HG03045 (cell line): ENCODE measurements around the gene MPST.
"Not testable (repeated sequence)": the region's sequence is repeated elsewhere in the genome, so short reads cannot be mapped to it uniquely, and the experiment has no call there.

Source experiments
- ATAC-seq: cut with Tn5 transposase; IDR thresholded peaks from one replicate; pipeline ENCODE4 v1.9.1; 2021; ENCODE audit warnings: mild to moderate bottlenecking, moderate library complexity; ENCODE audit not compliant: unreplicated experiment

The MPST gene

DNA sequence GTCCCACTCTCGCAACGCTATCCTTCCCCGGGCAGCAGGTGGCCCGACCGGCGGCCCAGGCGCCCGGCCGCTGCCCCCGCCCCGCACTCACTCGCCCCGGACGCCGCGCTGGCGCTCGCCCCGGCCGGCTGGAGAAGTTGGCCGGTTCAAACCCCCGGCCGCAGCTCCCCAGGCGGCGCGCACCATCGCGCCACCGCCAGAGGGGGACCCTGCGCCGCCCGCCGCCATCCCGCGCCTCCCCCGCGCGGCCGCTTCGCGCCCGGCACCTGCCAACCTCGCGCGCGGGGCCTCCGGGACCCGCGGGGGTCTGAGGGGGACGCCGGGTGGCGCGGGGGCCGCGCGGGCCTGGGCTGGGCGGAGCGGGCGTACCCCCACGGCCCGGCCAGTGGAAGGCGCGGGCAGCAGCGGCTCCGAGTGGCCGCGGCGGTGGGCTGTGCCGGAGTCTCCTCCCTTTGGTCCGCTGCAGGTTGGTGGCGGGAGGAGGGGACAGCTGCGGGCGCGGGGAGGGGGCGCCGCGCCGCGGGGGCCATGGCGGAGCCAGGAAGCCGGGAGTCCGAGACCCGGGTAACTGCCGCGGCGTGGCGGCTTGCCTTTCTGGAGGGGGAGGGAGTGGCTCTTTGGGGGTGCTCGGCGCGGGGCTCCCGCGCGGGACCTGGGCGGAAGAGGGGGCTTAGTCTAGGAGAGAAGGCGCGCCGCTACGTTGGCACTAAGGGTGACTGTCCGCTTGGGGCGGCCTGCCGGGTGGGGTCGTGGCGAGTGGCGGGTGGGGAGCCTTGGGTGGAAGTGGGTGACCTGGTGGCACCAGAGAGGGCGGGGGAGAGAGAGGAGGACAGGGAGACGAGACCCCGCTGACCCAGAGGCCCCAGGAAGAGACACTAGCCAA lies at the start of gene MPST, which contains the start of gene TST:
TSS of gene MPST (plus strand) at position 434 of the 883 bp plus-strand sequence. CDS start at position 529, 95 bp downstream.
TSS of gene TST (minus strand) at position 139 of the 883 bp plus-strand sequence. CDS start 715 bp downstream, outside the sequence.
- no peak for ATAC-seq

DNA sequence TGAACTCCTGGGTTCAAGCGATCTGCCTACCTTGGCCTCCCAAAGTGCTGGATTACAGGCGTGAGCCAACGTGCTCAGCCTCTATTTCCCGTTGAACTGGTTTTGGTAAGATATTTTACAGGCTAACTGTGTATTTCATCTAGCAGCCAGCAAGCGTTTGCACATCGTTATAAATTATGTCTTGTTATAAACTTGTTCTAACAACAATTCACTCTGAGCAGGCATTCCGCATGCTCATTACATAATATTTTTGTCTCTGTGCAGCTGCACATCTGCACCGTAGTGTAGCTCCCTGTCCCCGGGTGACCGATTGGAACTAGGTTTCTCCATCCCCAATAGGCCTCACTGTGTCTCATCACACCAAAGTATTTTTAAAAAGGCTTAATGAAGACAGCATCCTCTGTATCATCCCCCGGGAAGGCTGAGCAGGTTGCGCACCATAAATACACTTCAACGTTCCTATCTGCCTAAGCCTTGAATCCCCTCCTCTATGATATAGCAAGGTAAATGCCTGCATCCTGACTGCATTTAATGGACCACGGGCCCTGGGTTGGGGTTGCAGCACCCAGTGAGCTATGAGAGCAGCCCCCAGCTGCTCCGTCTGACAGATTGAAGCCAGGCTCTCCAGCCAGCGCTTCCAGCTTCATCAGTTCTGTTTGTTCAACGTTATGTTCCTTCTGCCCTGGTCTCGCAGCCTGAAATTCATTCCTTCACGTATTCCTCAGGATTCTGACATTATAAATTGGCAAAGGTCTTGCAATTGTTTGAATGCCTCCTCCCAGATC lies 48.0 kb upstream of the MPST start:
- ATAC-seq, result no peak

DNA sequence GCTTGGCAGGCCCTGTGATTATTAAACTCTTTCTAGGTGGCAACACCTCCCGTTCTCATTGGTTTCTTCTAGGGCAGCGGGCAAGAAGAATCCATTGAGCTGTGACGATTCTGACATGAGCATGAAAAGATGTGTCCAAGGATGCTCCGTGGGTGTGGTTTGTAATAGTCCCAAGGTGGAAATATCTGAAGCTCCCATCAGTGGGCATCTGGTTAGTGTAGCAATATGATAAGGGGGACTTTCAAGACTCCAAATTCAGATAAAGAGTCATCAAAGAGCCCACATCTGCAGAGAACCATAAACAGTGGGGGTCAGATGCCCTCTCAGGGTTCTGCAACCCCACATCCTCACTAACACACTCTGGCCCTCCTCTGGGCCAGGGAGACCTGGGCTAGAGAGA lies 42.9 kb upstream of the MPST start:
- no peak for ATAC-seq

DNA sequence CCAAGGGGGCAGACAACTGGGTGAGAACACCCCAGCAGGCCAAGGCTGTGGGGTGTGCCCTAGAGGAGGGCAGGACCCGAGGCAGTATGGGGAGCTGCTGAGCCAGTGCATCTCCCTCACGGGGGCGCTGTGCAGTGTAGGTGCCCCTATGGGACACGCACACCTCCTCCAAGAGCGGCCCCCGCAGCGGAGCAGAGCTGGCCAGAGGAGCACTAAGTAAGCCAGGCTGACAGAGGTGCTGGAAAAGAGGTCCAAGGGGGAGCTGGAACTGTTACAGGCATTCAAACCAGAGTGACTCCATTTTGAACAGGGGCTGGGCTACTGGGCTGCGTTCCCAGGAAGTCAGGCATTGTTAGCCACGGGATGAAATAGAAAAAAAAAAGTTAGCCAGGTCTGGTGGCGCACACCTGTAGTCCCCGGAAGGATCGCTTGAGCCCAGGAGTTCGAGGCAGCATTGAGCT lies 42.1 kb upstream of the MPST start:
- ATAC-seq, result no peak

DNA sequence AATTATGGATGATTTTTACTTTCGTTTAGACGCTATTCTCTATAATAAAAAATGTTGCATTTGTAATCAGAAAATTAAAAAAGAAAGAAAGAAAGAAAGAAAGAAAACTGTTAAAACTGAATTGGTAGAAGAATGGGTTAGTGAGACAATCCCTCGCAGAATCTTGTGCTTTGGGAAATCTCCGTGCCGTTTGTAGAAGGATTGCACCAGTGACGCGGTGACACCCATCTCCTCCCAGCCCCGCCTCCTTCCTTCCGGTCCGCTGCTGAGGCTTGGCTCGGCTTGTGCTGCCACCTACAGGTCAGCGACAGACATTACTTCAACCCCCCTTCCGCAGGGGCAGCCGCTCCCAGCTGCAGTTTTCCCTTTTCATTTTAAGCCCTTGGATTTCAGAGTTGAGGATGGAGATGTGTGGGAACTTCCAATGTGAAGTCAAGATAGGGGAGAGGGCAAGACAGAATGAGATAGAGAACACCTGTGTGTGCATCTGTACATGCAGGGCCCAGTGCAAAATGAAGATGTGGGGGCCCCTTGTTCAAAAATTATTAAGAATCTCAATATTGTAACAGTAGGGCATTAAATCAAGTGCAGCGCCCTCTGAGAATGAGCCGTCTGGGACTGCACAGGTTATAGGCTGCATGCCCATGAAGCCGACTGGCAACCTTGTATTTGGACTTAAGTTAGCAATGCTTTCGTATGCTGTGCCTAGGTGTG lies 41.4 kb upstream of the MPST start:
- ATAC-seq, result peak; percentile 69

DNA sequence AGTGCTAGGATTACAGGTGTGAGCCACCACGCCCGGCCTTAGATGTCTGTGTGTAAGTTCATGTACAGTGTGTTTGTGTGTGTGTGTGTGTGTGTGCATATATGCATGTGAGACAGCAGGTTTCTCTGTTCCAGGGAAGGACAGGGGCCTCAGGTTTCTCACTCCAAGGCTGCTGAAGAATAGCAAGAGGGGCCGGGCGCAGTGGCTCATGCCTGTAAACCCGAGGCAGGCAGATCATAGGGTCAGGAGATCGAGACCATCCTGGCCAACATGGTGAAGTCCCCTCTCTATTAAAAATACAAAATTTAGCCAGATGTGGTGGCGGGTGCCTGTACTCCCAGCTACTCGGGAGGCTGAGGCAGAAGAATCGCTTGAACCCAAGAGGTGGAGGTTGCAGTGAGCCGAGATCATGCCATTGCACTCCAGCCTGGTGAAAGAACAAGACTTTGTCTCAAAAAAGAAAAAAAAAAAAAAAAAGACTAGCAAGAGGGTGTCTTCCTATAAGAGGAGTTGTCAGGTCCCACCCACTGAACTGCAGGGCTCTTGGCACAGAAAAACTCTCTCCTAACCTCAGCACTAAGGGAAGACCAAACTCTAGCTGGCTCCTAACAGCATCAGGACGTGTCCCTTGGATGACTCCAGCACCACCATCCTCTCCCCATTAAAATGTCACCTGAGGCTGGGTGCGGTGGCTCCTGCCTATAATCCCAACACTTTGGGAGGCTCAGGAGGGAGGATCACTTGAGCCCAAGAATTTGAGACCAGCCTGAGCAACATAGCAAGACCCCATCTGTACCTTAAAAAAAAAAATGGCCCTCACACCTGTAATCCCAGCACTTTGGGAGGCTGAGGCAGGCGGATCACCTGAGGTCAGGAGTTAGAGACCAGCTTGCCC lies 40.3 kb upstream of the MPST start:
- ATAC-seq, result no peak

DNA sequence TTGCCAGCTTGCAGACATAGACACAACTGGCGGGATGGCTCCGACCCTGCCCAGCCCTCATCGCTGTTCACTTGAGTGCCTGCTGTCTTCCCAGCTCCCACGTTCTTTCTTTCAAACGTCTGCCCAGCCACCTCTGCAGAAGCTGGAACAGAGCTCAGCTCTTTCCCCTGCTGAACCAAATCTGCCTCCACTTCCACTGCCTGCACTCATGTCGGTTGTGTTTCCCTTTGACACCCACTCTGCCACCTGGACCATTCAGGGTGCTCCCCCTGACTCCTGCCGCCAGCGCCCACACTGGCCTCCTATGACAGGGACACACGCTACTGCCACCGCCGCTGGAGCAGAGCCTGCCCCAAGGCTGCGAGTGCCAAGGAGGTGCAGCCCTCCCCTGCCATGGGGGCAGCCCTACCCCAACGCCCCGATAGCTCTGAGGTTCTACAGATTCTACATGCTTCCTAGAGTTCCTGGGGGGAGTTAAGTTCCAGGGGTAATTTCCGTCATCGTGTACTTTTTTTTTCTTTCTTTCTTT lies 38.2 kb upstream of the MPST start:
- ATAC-seq, result no peak

DNA sequence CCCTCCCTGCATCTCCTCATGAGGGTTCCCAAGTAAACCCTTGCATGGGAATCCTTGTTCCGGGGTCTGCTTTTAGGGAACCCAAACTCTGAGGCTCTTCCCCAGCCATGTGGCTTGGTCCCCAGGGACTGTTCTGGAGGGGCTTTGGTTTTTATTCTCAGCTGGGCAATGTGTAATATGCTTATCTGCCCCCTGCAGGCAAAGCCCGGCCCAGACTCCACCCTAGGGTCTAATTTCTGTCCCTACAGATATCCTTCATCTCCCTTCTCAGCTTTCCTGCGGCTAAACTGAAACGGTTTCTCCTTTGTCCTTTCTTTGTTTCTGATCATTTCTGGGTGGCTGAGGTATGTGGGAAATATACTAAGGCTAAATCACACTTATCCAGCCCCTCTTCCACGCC lies 37.4 kb upstream of the MPST start:
- ATAC-seq, result no peak

DNA sequence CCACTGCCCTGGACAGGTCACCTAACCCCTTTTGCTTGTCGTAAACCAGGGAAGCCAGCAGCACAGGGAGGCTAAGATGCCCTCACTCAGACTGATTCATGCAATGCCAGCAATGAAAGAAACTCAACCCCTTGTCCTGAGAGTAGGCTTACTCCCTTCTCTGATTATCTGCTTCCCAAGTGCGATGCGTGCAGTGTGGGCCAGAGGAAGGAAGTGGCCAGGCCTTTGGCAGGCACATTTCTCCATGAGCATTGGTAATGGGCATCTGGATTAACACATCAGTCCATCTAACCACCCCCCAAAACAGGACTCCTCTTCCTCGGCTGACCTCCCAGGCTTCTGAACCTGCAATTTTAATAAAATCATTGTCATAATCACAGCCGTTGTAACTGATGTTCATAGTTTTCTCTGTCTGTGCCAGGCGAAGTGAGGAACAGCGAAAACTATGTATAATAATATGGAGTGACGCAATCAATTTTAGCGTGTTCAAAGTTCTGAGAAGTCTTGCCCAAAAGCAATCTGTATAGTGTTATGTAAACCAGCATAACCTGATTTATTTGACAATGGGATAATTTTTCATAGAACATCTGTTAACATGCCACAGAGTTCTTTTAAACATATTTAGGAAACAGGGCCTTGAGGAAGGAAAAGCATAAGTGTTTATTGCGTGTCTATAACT lies 34.2 kb upstream of the MPST start:
- no peak for ATAC-seq

DNA sequence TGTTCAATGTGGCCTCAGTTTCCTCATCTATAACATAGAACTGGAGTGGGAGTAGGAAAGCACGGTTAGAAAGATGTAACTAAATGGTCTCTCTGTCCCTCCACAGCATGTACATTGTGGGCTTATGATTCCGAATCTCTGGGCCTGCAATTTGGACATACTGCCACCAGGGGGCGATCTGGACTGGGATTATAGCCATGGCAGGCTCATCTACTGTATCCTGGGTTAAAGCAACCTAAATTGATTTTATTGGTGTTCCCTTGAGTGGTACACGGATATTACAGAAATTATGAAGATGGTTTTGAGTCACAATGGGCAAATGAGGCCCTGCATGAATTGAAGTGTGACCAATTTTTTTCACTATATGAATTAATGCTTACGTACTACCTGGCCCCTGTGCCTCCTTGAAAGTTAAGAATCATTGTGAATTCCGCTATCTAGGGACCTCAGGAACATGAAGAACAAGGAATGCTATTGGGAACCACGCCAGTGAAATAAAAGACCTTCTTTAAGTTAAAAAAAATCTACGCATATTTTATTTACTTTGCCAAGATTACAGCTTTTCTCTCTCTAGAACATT lies 33.2 kb upstream of the MPST start:
- ATAC-seq, result no peak

DNA sequence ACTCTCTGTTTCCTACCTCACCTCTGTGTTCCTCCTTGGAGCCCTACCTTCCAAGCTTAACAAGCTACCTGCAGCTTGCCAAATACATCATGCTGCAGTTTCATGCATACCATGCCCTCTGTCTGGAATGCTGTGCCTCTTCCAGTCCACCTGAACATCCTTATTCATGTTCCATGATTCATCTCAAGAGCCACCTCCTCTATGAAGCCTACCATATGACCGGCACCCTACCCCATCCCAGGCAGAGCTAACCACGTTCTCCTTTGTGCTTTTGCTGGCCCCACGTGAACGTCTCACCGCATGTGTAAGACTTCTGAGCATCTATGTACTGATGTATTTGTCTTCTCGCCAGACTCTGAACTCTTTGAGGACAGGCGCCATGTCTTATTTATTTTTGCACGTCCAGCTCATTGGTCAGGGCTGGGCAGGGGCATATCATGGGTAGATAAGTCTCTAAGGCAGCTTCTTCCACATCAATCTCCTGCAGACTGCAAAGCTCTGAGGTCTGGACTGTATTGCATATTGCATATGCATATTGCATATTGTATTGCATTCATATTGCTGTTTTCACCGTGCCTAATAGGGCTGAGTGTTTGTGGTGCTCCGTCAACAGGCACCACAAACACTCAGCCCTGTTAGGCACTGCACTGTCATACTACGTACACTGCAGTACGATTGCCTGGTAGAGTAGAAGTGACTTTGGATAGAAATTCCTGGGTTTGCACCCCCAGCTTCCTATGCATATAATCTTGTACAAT lies 31.3 kb upstream of the MPST start:
- no peak for ATAC-seq

DNA sequence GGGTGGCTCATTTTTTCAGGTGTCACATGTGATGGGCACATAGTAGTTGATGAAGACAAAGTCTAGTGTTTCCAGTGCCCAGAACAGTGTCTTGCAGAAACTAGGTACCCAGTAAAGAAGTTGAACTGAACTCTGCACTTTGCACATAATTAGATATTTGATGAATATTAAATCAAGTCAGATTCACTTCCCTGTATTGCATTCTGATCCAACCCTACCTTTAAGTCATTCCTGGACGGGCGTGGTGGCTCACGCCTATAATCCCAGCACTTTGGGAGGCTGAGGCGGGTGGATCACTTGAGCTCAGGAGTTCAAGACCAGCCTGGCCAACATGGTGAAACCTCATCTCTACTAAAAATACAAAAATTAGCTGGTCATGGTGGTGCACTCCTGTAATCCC lies 30.5 kb upstream of the MPST start:
- not testable (repeated sequence) for ATAC-seq

DNA sequence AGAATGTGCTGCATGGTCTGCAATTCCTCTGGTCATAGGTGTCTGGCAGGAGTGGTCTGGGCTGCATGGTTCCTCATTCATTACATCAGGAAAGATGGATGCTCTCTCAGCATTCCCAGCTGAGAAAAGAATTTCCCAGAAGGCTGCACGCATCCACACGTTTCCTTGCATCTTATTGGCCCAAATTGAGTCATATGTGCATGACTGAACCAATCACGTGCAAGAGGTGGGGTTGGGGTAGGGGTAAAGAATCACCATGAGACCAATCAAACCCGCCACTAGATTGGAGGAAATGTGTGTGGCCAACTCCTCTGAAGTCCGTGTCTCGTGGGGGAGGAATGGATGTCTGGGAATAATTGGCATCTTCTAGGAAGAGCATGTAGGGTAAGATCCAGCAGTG lies 29.1 kb upstream of the MPST start:
- ATAC-seq, result no peak

DNA sequence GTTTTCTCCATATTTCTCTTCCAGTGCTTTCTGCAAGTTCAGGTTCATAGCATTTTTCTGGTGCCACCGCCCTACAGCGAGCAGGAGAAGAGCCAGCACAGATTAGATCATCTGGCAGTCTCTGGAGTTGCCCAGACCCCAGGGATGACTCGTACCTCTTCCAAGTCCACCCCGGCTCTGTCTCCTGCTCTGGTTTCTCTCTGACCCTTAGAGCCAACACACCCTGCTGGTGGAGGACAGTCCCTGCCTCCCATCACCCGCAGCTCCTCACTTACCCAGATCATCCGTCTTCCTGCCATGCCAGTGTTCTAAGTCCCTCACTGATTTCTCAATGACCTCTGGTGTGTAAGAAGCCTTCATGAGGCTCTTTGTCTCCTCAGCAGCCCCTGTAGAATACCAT lies 28.3 kb upstream of the MPST start:
- ATAC-seq, result no peak

DNA sequence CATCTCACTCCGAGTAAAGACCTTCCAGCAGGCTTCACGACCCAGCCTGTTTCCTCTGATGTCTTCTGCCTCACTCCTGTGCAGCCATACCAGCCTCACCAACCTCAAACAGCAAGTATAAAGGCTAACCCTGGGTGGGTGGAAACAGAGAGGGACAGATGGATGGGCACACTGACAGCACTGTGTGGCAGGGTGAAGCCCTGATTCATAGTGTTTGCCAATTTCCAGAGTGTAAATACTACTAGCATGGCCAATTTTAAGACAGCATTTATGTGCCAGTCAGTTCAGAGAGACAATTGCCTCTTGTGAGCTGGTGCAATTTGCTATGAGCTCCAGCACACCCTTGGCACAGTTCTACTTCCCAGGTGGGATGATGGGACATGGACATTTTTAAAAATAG lies 21.8 kb upstream of the MPST start:
- ATAC-seq, result no peak

DNA sequence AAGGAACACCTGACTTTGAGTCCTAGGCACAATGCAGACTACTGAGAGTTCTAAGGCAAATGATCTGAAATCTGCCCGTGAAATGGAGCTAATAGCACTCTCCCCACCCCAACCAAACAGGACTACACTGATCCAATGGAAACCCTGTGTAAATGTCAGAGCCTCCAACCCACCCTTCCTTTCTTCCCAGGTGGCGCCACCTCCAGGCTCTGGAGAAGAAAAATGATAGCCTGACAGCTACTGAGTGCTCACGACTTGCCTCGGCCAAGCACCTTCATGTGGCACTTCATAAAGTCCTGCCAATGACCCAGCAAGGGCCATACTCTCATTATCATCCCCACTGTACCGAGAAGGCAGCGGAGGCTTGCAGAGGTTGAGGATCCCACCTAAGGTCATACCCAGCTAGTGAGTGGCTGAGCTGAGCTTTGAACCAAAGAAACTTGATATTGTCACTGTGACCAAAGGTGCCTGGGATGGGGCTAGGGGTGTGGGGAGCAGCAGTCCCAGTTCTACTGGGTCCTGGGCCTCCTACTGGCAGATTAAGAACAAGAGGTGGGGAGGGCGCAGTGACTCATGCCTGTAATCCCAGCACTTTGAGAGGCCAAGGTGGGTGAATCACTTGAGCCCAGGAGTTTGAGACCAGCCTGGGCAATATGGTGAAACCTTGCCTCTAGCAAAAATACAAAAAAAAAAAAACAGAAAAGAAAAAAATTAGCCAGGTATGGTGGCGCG lies 20.8 kb upstream of the MPST start:
- ATAC-seq, result no peak

DNA sequence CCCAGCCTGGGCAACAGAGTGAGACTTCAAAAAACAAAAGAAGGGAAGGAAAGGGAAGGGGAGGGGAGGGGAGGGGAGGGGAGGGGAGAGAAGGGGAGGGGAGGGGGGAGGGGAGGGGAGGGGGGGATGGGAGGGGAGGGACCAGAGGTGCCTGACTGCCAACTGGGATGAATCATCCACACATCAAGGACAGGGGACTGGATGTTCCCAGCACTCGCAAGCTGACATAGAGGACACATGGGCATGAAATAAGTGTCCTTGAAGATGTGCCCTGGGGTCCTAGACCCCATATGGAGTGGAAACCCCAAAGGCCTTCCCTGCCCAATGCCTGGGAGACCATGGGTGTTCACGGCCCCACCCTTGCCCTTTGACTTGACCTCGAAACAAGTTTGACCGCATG lies 20.1 kb upstream of the MPST start:
- ATAC-seq, result no peak
